ES-I3 (cell line): ENCODE data around the gene MVB12B.

ENCODE experiments used
- H3K36me3 ChIP-seq: 2 replicates; pipeline ENCODE4 v1.6.1; 2013; ENCODE audit warnings: mild to moderate bottlenecking, low read length, control low read depth, moderate library complexity; ENCODE audit not compliant: insufficient read depth
- H3K4me1 ChIP-seq: 2 replicates; pipeline ENCODE4 v1.6.1; 2013; ENCODE audit warnings: mild to moderate bottlenecking, control low read depth, low read length; ENCODE audit not compliant: insufficient read depth
- H3K9ac ChIP-seq: 2 replicates; pipeline ENCODE4 v1.6.1; 2013; ENCODE audit warnings: low read depth, mild to moderate bottlenecking, low read length, moderate library complexity
- H3K9me3 ChIP-seq: 2 replicates; pipeline ENCODE4 v1.6.1; 2013; ENCODE audit warnings: mild to moderate bottlenecking, low read length, moderate library complexity; ENCODE audit not compliant: control insufficient read depth, insufficient read depth

The MVB12B gene

GRCh38 chr9:126386088-126386487 is 59.5 kb downstream of the MVB12B start:
- Histone ChIP-seq H3K9me3 (no peaks in the 10 kb centered on the region), H3K9ac (no peak overlapping the region), H3K36me3 (no peaks in the 10 kb centered on the region), H3K4me1 (peaks cover 15% of the 10 kb centered on the region)

DNA sequence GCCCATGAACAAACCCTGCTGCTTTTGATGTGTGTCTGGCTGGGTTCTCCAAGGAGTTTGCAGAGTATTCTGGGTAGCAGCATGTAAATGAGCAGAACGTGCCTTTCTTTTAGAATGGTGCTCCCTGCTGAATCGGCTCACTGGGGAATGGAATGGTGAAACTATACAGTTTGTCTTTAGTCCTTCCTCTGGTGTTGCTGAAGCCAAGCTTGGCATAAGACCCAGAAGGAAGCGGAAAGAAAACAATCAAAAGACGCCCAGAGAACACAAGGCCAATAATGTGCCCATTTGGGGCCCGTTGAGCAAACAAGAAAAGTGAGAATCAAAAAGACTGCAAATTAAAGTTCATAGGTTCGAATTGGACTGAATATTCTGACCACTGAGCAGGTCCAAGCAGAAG is 60.1 kb downstream of the MVB12B start:
- Histone ChIP-seq H3K36me3 (no peaks in the 10 kb centered on the region), H3K9me3 (no peaks in the 10 kb centered on the region), H3K4me1 (peaks cover 11% of the 10 kb centered on the region; the same call in 1 of the 2 replicates), H3K9ac (no peak overlapping the region)

DNA sequence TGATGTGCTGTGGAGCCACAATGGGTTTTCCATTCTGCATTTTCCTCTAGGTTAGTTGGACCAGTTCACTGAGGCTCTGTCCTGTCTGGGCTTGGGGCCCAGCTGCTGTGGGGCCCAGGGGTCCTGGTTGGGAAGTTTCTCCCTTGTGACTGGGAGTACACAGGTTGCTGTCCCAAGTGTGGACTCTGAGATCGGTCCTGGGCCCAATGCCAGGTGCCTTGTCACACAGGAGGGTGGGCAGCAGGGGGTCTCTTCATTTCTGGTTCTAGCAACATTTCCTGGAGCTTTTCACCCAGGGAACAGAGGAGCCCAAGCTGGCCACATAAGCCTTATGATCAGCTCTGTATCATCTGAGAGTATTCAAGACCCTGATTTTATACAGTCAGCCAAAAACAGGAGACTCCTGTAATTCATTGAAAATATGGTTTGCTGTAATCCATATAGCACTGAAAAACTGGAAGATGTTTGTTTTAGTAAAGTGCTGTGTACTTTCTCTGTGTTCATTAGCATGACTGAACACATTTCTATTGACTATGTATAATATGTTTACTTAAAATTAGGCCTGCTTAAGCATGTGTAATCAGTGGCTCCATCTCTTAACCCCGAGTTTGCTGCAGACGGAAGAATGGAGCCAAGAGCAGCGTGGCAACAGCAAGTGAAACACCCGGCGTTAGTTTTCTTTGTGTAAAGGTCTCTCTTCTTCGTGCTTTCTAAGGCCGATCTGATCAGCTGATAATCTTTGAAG is 62.5 kb downstream of the MVB12B start:
- H3K4me1 ChIP-seq = peaks cover 18% of the 10 kb centered on the region; the same call in 1 of the 2 replicates
- no peaks in the 10 kb centered on the region for H3K36me3 ChIP-seq
- no peaks in the 10 kb centered on the region for H3K9me3 ChIP-seq
- H3K9ac ChIP-seq = no peak overlapping the region

DNA sequence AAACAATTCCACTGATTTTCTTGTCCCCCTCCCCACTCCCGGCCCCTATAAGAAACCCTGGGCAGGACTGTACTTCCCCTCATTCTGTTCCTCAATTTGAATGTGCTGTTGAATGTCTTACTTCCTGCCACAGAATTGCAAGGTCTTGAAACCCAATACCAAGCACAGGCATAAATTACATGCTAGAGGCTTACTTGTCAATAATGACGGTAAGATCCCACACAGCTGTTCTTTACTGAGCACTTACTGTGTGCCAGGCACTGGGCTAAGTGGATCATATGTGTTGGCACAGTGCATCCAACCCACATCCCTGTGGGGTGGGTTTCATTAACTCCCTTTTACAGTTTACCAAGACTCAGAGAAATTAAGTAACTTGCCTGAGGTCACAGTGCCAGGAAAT is 63.4 kb downstream of the MVB12B start:
- peaks cover 18% of the 10 kb centered on the region; the same call in 1 of the 2 replicates for H3K4me1 ChIP-seq
- H3K9me3 ChIP-seq = no peaks in the 10 kb centered on the region
- no peak overlapping the region for H3K9ac ChIP-seq
- H3K36me3 ChIP-seq = no peaks in the 10 kb centered on the region

- H3K9ac ChIP-seq = no peak overlapping the region
- H3K36me3 ChIP-seq = no peaks in the 10 kb centered on the region
- peaks cover 18% of the 10 kb centered on the region; the same call in 1 of the 2 replicates for H3K4me1 ChIP-seq
- H3K9me3 ChIP-seq = no peaks in the 10 kb centered on the region
Measured at GRCh38 chr9:126390923-126391322, 64.3 kb downstream of the MVB12B start.

GRCh38 chr9:126391713-126392661 is 65.4 kb downstream of the MVB12B start:
- peaks cover 18% of the 10 kb centered on the region; the same call in 1 of the 2 replicates for H3K4me1 ChIP-seq
- no peak overlapping the region for H3K9ac ChIP-seq
- H3K9me3 ChIP-seq = no peaks in the 10 kb centered on the region
- H3K36me3 ChIP-seq = no peaks in the 10 kb centered on the region

- no peak overlapping the region for H3K9ac ChIP-seq
- H3K4me1 ChIP-seq = peaks cover 18% of the 10 kb centered on the region; the same call in 1 of the 2 replicates
- no peaks in the 10 kb centered on the region for H3K9me3 ChIP-seq
- no peaks in the 10 kb centered on the region for H3K36me3 ChIP-seq
Measured at GRCh38 chr9:126392662-126393371, 66.2 kb downstream of the MVB12B start.

DNA sequence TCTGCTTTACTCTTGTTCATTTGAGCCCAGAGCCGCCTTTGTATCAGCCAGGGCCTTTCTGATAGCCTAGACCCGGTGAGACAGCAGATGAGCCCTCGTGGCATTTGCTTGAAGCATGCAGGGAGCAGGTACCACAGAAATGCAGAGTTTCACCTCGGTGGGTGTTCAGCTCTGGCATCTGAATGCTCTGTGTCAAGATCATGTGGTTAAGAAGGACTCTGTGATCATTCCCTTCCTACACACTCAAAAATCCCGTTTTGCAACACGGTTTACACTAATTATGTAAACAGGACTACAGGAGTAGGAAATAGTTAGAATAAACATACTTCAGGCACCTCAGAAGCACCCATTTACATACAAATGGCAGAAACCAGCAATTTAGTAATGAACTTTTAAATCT is 67.2 kb downstream of the MVB12B start:
- Histone ChIP-seq H3K36me3 (no peaks in the 10 kb centered on the region), H3K9me3 (no peaks in the 10 kb centered on the region), H3K4me1 (peaks cover 22% of the 10 kb centered on the region; the same call in 1 of the 2 replicates), H3K9ac (no peak overlapping the region)

GRCh38 chr9:126394802-126395201 is 68.2 kb downstream of the MVB12B start:
- H3K36me3 ChIP-seq = no peaks in the 10 kb centered on the region
- H3K9me3 ChIP-seq = no peaks in the 10 kb centered on the region
- no peak overlapping the region for H3K9ac ChIP-seq
- peaks cover 17% of the 10 kb centered on the region; the same call in 1 of the 2 replicates for H3K4me1 ChIP-seq

DNA sequence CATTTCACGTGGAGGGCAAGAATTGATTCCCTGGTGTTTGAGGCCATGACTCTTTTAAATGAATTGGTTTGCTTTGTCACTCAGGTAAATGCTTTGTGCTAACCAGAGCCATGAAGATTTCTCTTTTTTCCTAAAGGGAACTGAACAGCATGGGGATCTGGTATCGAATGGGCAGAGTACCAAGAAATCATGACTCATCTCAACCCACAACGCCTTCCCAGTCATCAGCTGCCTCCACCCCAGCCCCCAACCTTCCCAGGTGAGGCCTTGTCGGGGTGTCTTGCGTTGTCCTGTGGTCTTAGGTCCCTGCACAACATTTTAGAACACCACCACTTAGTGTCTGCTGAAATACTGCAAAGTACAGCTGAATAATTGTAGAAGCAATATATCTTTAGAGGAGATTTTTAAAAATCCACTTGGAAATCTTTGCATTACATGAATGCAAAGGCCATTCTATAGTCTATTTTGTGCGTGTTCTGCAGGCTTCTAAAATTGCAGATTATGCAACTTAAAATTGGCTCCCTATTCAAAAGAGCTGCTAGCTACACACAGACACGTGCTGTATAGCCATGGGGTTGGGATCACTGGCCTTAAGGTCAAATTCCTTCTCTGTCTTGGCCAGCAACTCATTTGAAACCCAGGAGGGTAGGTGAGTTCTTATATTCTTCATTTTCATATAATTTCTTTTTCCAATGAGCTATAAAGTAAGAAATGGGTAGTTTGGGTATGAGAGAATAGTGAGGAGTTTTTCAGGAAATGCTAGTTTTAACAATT is 69.0 kb downstream of the MVB12B start:
- Histone ChIP-seq H3K36me3 (no peaks in the 10 kb centered on the region), H3K4me1 (peaks cover 11% of the 10 kb centered on the region; the same call in 1 of the 2 replicates), H3K9ac (no peak overlapping the region), H3K9me3 (no peaks in the 10 kb centered on the region)

GRCh38 chr9:126397056-126397455 is 70.4 kb downstream of the MVB12B start:
- peaks cover 11% of the 10 kb centered on the region; the same call in 1 of the 2 replicates for H3K4me1 ChIP-seq
- no peaks in the 10 kb centered on the region for H3K9me3 ChIP-seq
- no peaks in the 10 kb centered on the region for H3K36me3 ChIP-seq
- no peak overlapping the region for H3K9ac ChIP-seq

DNA sequence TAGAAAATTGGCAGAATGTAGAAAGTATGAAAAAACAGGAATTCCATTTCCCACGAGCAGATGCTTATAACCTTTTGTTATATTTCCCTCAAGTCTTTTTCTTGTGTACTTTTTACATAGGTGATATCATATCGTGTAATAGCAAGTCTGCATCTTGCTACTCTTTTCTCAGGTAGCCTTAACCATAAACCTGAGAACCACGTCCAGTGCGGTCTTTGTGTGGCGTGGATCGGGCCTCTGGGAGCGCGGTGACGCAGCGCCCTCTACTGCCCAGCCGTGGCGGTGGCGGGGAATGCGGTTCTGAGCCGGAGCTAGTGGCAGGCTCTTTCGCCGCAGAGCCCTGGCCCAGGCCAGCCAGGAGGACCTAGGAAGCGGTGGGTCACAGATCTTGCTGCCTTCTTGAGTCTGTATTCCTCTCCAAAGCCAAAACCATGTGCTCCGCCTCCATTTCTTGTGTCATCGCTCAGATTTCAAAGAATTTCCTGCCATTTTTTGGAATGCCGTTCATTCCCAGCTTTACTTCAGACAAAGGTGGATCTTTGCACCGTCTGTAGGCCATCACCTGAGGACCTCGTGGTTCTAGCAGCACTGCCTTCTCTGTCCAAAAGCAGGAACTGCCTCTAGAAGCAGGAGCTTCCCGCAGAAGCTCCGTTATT is 71.9 kb downstream of the MVB12B start:
- peaks cover 17% of the 10 kb centered on the region; the same call in 1 of the 2 replicates for H3K4me1 ChIP-seq
- H3K9me3 ChIP-seq = no peaks in the 10 kb centered on the region
- no peak overlapping the region for H3K9ac ChIP-seq
- H3K36me3 ChIP-seq = no peaks in the 10 kb centered on the region

DNA sequence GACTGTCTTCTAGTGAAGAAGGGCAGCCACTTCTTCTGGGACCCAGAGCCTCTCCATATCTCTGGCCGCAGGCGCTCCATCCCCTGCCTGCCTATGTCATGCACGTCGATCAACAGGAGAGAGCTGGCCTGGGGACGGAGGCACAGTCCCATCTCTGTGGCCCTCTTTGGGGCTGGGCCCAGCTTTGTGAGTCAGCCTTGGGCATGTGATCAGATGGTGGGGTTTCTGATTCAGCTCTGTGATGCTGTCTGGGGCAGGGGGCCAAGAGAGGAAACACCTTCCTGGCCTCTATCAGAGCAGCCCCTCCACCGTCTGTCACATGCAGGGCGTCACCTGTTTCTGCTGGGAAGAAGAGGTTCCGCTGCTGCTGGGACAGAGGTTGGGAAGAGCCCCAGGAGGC is 72.6 kb downstream of the MVB12B start:
- H3K36me3 ChIP-seq = no peaks in the 10 kb centered on the region
- H3K9me3 ChIP-seq = no peaks in the 10 kb centered on the region
- H3K9ac ChIP-seq = no peak overlapping the region
- H3K4me1 ChIP-seq = peaks cover 14% of the 10 kb centered on the region; the same call in 1 of the 2 replicates
